Suprapubic skin (tissue), 4 donors: ENCODE measurements around the gene ST6GAL1. TPM values are rescaled to one million over a fixed set of nuclear protein-coding genes. Genes with fewer than 3 reads are reported as not detected.

Experiments
- DNase-seq, 2 donors: peaks; one replicate each; pipeline ENCODE4 v3.0.0-alpha.2; 2019; ENCODE audit warnings: low spot score in 2 of 2
- H3K27ac ChIP-seq: fragments of 200-600 bp; sonication (generic); one replicate; pipeline ENCODE4 v1.5.1; 2019
- H3K27me3 ChIP-seq: fragments of 200-600 bp; sonication (generic); one replicate; pipeline ENCODE4 v1.5.1; 2019
- H3K36me3 ChIP-seq: fragments of 200-600 bp; sonication (generic); one replicate; pipeline ENCODE4 v1.5.1; 2019
- H3K4me1 ChIP-seq: fragments of 200-600 bp; sonication (generic); one replicate; pipeline ENCODE4 v1.5.1; 2019
- H3K4me3 ChIP-seq: fragments of 200-600 bp; sonication (generic); one replicate; pipeline ENCODE4 v1.5.1; 2019; ENCODE audit warnings: mild to moderate bottlenecking
- H3K9me3 ChIP-seq: fragments of 200-600 bp; sonication (generic); one replicate; pipeline ENCODE4 v1.5.1; 2019
- EP300 ChIP-seq: sonication (generic); formaldehyde crosslinking; IDR thresholded peaks from one replicate; pipeline ENCODE4 v1.6.1; 2017; ENCODE audit warnings: antibody characterized with exemption
- POLR2A ChIP-seq, 2 donors: fragments of 450-650 bp; IDR thresholded peaks; one replicate each; pipeline ENCODE4 v1.6.1; 2017; ENCODE audit warnings: antibody characterized with exemption in 2 of 2, mild to moderate bottlenecking in 2 of 2, moderate library complexity in 2 of 2
- POLR2AphosphoS5 ChIP-seq, 3 donors: sonication (generic); formaldehyde crosslinking; IDR thresholded peaks; one replicate each; pipeline ENCODE4 v1.6.1; 2017; ENCODE audit warnings: antibody characterized with exemption in 3 of 3
- WGBS: methylation state at CpG from one replicate; pipeline ENCODE4 v1.1.5; 2018; 5-methylcytosine and 5-hydroxymethylcytosine counted together
- total RNA-seq, 4 donors: library from RNA; depleted of rRNA; stranded (reverse); fragments of >200 nt; gene quantifications; one replicate each; pipeline ENCODE4 v1.1.0, GENCODE V29; 2016
- TF ChIP-seq, protein P1 (sequence below), 2 donors: fragments of 200-600 bp in 1 of 2; fragments of 450-650 bp in 1 of 2; sonication (generic) in 1 of 2; IDR thresholded peaks; one replicate each; pipeline ENCODE4 v1.5.1; 2016 to 2019; ENCODE audit warnings: antibody characterized with exemption in 2 of 2, mild to moderate bottlenecking in 1 of 2, moderate library complexity in 1 of 2

ST6GAL1 gene
- total RNA-seq, 4 donors from 2014 or later, result 23.9 to 42.2 (median 31.9) TPM

DNA sequence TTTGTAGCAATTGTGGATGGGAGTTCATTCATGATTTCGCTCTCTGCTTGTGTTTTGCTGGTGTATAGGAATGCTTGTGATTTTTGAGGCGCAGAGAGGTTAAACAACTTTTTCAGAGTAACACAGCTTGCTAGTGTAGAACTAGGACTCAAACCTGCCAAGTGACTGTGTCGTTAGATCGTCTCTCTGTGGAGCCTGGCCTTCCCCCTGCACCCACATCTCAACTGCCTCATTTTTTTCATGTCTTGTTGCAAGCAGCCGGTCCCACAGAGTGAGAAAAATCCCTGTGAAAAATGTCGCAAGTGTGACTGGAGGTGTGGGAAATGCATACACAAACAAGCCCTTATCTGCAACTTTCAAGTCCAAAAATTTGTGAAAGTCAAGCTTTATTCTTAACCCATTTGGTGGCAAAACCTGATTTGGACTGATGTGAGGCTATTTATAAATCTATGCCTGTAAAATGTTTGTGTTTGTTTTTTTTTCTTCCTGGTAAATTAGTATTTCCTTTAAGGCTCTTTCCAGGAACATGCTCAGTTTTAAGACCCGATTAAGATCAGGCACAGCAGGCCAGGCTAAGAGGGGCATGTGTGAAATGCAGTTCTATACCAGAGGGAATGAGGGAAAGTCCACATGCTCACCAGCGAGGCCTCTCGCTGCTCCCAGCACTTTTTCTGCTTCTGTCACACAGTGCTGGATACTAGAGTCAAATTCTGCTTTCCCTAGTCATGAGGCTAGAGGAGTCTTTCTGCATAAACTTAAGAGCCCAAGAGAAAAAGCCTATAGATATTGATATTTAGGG, 25.8 kb downstream of the ST6GAL1 start:
- no peak for TF ChIP-seq POLR2AphosphoS5 (IDR thresholded peaks at IDR 0.05)
- H3K27ac ChIP-seq, result no peak overlapping the region
- WGBS, result 81% methylated on average over 9 of the region's 9 CpGs

DNA sequence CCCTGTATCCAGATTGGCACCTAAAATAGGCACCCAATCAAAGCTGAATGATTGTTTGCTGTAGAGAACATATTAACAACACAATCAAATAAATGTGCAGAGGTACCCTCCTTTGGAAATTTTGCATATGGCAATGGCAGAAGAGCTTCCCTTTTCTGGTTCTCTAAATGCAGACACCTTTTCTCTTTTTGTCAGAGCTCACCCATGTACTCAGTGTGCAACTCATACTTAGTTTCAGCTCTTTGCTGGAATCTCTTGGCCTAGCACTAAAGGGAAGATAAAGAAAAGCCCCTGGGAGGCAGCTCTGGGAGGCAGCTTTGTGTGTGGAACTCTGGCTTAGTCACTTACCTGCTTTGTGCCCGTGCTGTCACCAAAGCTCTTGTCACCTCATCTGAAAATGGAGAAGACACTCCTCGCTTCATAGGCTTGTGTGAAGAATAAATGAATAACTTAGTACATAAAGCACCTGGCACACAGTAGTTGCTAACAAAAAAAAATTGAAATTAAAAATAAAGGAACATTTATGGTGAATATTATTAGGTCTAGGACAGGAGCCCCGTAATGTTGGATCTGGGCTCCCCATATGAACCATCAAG, 28.8 kb downstream of the ST6GAL1 start:
- Histone ChIP-seq H3K27ac (no peak overlapping the region), H3K9me3 (no peaks in the 10 kb centered on the region), H3K4me3 (no peak overlapping the region), H3K4me1 (no peaks in the 10 kb centered on the region), H3K36me3 (no peaks in the 10 kb centered on the region), H3K27me3 (no peaks in the 10 kb centered on the region)
- TF ChIP-seq POLR2A (IDR thresholded peaks at IDR 0.05), result no peak
- TF ChIP-seq, protein P1, sequence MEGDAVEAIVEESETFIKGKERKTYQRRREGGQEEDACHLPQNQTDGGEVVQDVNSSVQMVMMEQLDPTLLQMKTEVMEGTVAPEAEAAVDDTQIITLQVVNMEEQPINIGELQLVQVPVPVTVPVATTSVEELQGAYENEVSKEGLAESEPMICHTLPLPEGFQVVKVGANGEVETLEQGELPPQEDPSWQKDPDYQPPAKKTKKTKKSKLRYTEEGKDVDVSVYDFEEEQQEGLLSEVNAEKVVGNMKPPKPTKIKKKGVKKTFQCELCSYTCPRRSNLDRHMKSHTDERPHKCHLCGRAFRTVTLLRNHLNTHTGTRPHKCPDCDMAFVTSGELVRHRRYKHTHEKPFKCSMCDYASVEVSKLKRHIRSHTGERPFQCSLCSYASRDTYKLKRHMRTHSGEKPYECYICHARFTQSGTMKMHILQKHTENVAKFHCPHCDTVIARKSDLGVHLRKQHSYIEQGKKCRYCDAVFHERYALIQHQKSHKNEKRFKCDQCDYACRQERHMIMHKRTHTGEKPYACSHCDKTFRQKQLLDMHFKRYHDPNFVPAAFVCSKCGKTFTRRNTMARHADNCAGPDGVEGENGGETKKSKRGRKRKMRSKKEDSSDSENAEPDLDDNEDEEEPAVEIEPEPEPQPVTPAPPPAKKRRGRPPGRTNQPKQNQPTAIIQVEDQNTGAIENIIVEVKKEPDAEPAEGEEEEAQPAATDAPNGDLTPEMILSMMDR (IDR thresholded peaks at IDR 0.05), result no peak
- no peak for TF ChIP-seq POLR2AphosphoS5 (IDR thresholded peaks at IDR 0.05)
- TF ChIP-seq EP300, result no peak
- 97% methylated on average over 3 of the region's 3 CpGs for WGBS
- DNase-seq, result no peak

More for the DNA sequence above, 25.8 kb downstream of the ST6GAL1 start:
- H3K36me3 ChIP-seq, result no peaks in the 10 kb centered on the region
- peaks cover 9% of the 10 kb centered on the region for H3K4me1 ChIP-seq
- H3K27me3 ChIP-seq, result no peaks in the 10 kb centered on the region
- DNase-seq, result no peak
- H3K4me3 ChIP-seq, result no peak overlapping the region
- no peaks in the 10 kb centered on the region for H3K9me3 ChIP-seq

DNA sequence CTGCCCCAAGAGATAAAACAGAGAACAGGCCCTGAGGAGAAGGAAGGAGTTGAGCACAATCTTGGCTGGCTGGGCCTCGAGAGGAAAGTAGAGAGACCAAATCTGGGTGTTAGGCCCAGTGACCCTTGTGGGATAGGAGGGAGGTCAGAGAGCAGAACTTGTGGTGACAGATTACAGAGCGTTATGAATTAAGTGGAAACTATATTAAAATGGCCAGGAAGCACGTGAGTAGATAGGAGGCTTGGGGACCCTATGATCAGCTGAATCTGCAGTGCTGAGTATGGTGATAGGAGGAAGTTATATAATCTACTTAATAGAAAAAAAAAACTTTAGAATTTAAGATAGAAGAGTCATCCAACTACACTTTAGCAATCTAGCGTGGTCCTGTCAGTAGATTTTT, 30.0 kb downstream of the ST6GAL1 start:
- Histone ChIP-seq H3K4me1 (no peaks in the 10 kb centered on the region), H3K9me3 (no peaks in the 10 kb centered on the region), H3K4me3 (no peak overlapping the region), H3K36me3 (no peaks in the 10 kb centered on the region), H3K27ac (no peak overlapping the region), H3K27me3 (no peaks in the 10 kb centered on the region)
- TF ChIP-seq POLR2AphosphoS5 (IDR thresholded peaks at IDR 0.05), result no peak
- TF ChIP-seq EP300, result no peak
- TF ChIP-seq POLR2A (IDR thresholded peaks at IDR 0.05), result no peak
- TF ChIP-seq, protein P1 (IDR thresholded peaks at IDR 0.05), result no peak
- 80% methylated on average over 4 of the region's 4 CpGs for WGBS
- DNase-seq, result no peak

DNA sequence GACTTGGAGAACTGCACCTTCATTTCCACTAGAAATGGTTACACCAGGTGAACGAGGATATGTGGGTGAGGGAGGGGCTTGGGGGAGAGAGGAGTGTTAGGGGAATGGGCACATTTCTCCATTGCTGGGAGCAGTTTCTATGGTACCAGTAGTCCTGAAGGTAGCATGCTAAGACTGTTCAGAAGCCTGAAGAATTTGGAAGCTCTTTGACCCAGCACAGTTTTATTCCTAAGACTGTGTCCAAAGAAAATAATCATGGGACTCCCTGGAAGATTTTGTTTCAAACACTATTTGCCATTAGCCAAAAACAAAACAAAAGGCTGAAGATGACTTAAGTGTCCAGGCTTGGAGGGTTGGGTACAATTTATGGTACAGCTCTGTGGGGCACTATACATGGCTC, 32.1 kb downstream of the ST6GAL1 start:
- Histone ChIP-seq H3K27me3 (no peaks in the 10 kb centered on the region), H3K9me3 (no peaks in the 10 kb centered on the region), H3K27ac (no peak overlapping the region), H3K4me1 (no peaks in the 10 kb centered on the region), H3K4me3 (no peak overlapping the region), H3K36me3 (no peaks in the 10 kb centered on the region)
- DNase-seq, result no peak
- TF ChIP-seq, protein P1 (IDR thresholded peaks at IDR 0.05), result no peak
- no peak for TF ChIP-seq EP300
- TF ChIP-seq POLR2A (IDR thresholded peaks at IDR 0.05), result no peak
- no peak for TF ChIP-seq POLR2AphosphoS5 (IDR thresholded peaks at IDR 0.05)
- WGBS, result 80% methylated on average over 1 of the region's 1 CpG

DNA sequence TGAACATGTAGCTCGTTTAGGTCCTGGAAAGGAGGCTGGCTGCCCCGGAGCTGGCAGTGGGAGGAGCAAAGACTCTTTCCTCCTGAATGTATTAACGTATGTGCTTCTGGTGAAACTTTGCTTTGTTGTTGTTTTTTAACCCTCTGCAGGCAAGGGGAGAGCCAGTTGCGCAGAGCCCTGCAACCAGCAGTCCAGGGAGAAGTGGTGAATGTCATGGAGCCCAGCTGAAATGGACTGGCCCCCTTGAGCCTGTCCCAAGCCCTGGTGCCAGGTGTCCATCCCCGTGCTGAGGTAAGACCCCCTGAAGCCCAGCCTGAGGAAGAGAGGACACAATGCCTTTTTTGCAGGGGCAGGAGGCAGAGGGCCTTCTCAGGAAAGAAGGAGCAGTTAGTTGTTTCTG, 33.3 kb downstream of the ST6GAL1 start:
- WGBS, result 61% methylated on average over 5 of the region's 5 CpGs
- H3K27ac ChIP-seq, result no peak overlapping the region

More for the DNA sequence above, 33.3 kb downstream of the ST6GAL1 start:
- H3K27me3 ChIP-seq, result no peaks in the 10 kb centered on the region
- H3K4me3 ChIP-seq, result no peak overlapping the region
- H3K4me1 ChIP-seq, result no peaks in the 10 kb centered on the region
- no peak for DNase-seq
- no peaks in the 10 kb centered on the region for H3K9me3 ChIP-seq
- TF ChIP-seq EP300 (no peak), POLR2A (IDR thresholded peaks at IDR 0.05) (no peak), POLR2AphosphoS5 (IDR thresholded peaks at IDR 0.05) (no peak)
- TF ChIP-seq, protein P1 (IDR thresholded peaks at IDR 0.05), result no peak
- H3K36me3 ChIP-seq, result no peaks in the 10 kb centered on the region
